Transverse colon (tissue), 4 donors: Measurements from ENCODE around the gene GRM7. TPM values are rescaled to one million over a fixed set of nuclear protein-coding genes. Genes with fewer than 3 reads are reported as not detected.

Experiments used
- DNase-seq: peaks from one replicate; pipeline ENCODE4 v3.0.0-alpha.2; 2019
- H3K27ac ChIP-seq, 4 donors: fragments of 200-600 bp; sonication (generic); 2 replicates each; pipeline ENCODE4 v1.5.1; 2016 to 2018; ENCODE audit warnings: inconsistent platforms in 4 of 4
- H3K27me3 ChIP-seq: fragments of 200-600 bp; sonication (generic); 2 replicates; pipeline ENCODE4 v1.5.1; 2017; ENCODE audit warnings: inconsistent platforms
- H3K36me3 ChIP-seq, 4 donors: fragments of 200-600 bp; sonication (generic); 2 replicates each; pipeline ENCODE4 v1.5.1; 2017 to 2019; ENCODE audit warnings: inconsistent platforms in 4 of 4
- H3K4me1 ChIP-seq, 4 donors: fragments of 200-600 bp; sonication (generic); 2 replicates each; pipeline ENCODE4 v1.5.1; 2017 to 2020; ENCODE audit warnings: inconsistent platforms in 4 of 4
- H3K4me3 ChIP-seq, 4 donors: fragments of 200-600 bp; sonication (generic); 1 replicate in 1 of 4; 2 replicates in 3 of 4; pipeline versions ENCODE4 v1.5.1 to v1.6.1; 2017 to 2019; ENCODE audit warnings: inconsistent platforms in 4 of 4
- H3K9me3 ChIP-seq, 2 donors: fragments of 200-600 bp; sonication (generic); 2 replicates each; pipeline ENCODE4 v1.5.1; 2017 to 2019; ENCODE audit warnings: inconsistent platforms in 2 of 2
- CTCF ChIP-seq, 5 experiments: fragments of 200-600 bp in 3 of 5; fragments of 450-650 bp in 2 of 5; sonication (generic) in 3 of 5; IDR thresholded peaks; 1 replicate in 2 of 5; 2 replicates in 3 of 5; pipeline ENCODE4 v1.5.1; 2016 to 2017; ENCODE audit warnings: antibody characterized with exemption in 5 of 5, inconsistent platforms in 3 of 5, mild to moderate bottlenecking in 2 of 5, moderate library complexity in 1 of 5
- EP300 ChIP-seq: sonication (generic); formaldehyde crosslinking; IDR thresholded peaks from one replicate; pipeline ENCODE4 v1.6.1; 2017; ENCODE audit warnings: antibody characterized with exemption, low read depth
- POLR2A ChIP-seq: fragments of 450-650 bp; IDR thresholded peaks from one replicate; pipeline ENCODE4 v1.6.1; 2016; ENCODE audit warnings: antibody characterized with exemption, mild to moderate bottlenecking, moderate library complexity
- POLR2AphosphoS5 ChIP-seq, 3 donors: sonication (generic); formaldehyde crosslinking; IDR thresholded peaks; one replicate each; pipeline ENCODE4 v1.6.1; 2016; ENCODE audit warnings: antibody characterized with exemption in 3 of 3
- WGBS, 2 donors: methylation state at CpG; one replicate each; pipeline ENCODE4 v1.1.5; 2018; ENCODE audit warnings: low coverage in 1 of 2; 5-methylcytosine and 5-hydroxymethylcytosine counted together
- in situ Hi-C, 4 donors: fragments of 200-750 bp; cut with MboI; loops; one replicate each; pipeline versions ENCODE4 v1.15.0 to v1.15.1; 2017; ENCODE audit warnings: low sequenced_read_pairs in 3 of 4, low pct_ligation_motif_present in 1 of 4, low pct_unique_long_range_greater_than_20kb in 1 of 4
- intact Hi-C: fragments of 100-400 bp; cut with DNase I; formaldehyde crosslinking; loops from one replicate; pipeline ENCODE4 v1.15.1; 2023; ENCODE audit warnings: low total_unique reads
- total RNA-seq, 4 donors: library from RNA; depleted of rRNA; stranded (reverse); fragments of >200 nt; gene quantifications; one replicate each; pipeline ENCODE4 v1.1.0, GENCODE V29; 2016

GRM7 gene
- total RNA-seq, 4 donors from 2014 or later = 0.14 to 0.20 (median 0.16) TPM; not detected in 1

- H3K36me3 ChIP-seq = no peaks in the 10 kb centered on the region
- in situ Hi-C loops (no loop called here), intact Hi-C loops (no loop called here)
- no peak overlapping the region for H3K27ac ChIP-seq
- WGBS, 2 donors = 81 to 89% methylated on average over 2 of the region's 2 CpGs
- no peaks in the 10 kb centered on the region for H3K9me3 ChIP-seq
- no peak for DNase-seq
- H3K4me1 ChIP-seq = no peaks in the 10 kb centered on the region
- TF ChIP-seq EP300 (no peak), POLR2A (no peak), CTCF (IDR thresholded peaks at IDR 0.05) (no peak), POLR2AphosphoS5 (IDR thresholded peaks at IDR 0.05) (no peak)
- no peaks in the 10 kb centered on the region for H3K27me3 ChIP-seq
- no peak overlapping the region for H3K4me3 ChIP-seq
Measured at GRCh38 chr3:7346364-7346763, 485.4 kb downstream of the GRM7 start.

GRCh38 chr3:7357101-7357500 is 496.2 kb downstream of the GRM7 start:
- 43 to 71% methylated on average over 1 of the region's 1 CpG for WGBS, 2 donors
- no peak overlapping the region for H3K4me3 ChIP-seq
- no peak overlapping the region for H3K27ac ChIP-seq
- in situ Hi-C loops = no loop called here
- intact Hi-C loops = no loop called here
- no peaks in the 10 kb centered on the region for H3K27me3 ChIP-seq
- H3K9me3 ChIP-seq = no peaks in the 10 kb centered on the region
- no peak for DNase-seq
- no peak for TF ChIP-seq POLR2A
- TF ChIP-seq POLR2AphosphoS5 (IDR thresholded peaks at IDR 0.05) = no peak
- no peak for TF ChIP-seq CTCF (IDR thresholded peaks at IDR 0.05)
- TF ChIP-seq EP300 = no peak
- no peaks in the 10 kb centered on the region for H3K36me3 ChIP-seq
- H3K4me1 ChIP-seq = no peaks in the 10 kb centered on the region

- in situ Hi-C loops (no loop called here), intact Hi-C loops (no loop called here)
- no peak overlapping the region for H3K4me3 ChIP-seq
- no peaks in the 10 kb centered on the region for H3K9me3 ChIP-seq
- no peaks in the 10 kb centered on the region for H3K4me1 ChIP-seq
- DNase-seq = no peak
- no peaks in the 10 kb centered on the region for H3K36me3 ChIP-seq
- H3K27me3 ChIP-seq = no peaks in the 10 kb centered on the region
- TF ChIP-seq POLR2A = no peak
- TF ChIP-seq CTCF (IDR thresholded peaks at IDR 0.05) = no peak
- TF ChIP-seq EP300 = no peak
- 29 to 38% methylated on average over 1 of the region's 1 CpG for WGBS, 2 donors
- H3K27ac ChIP-seq = no peak overlapping the region
Measured at GRCh38 chr3:7367968-7368367, 507.1 kb downstream of the GRM7 start.

GRCh38 chr3:7368597-7368996 is 507.7 kb downstream of the GRM7 start:
- no peak overlapping the region for H3K4me3 ChIP-seq
- no peak for DNase-seq
- in situ Hi-C loops = no loop called here
- no peaks in the 10 kb centered on the region for H3K36me3 ChIP-seq
- no peak overlapping the region for H3K27ac ChIP-seq
- WGBS, 2 donors = 98 to 100% methylated on average over 2 of the region's 2 CpGs
- H3K27me3 ChIP-seq = no peaks in the 10 kb centered on the region
- H3K4me1 ChIP-seq = no peaks in the 10 kb centered on the region
- H3K9me3 ChIP-seq = no peaks in the 10 kb centered on the region
- intact Hi-C loops = no loop called here
- no peak for TF ChIP-seq CTCF (IDR thresholded peaks at IDR 0.05)
- no peak for TF ChIP-seq POLR2A
- TF ChIP-seq EP300 = no peak
- no peak for TF ChIP-seq POLR2AphosphoS5 (IDR thresholded peaks at IDR 0.05)
